ENCODE measurements around the gene SMARCA5. TPM values are rescaled to one million over a fixed set of nuclear protein-coding genes. Genes with fewer than 3 reads are reported as not detected.

SMARCA5 gene
- total RNA-seq, 1 donor, result 44.9 TPM

DNA sequence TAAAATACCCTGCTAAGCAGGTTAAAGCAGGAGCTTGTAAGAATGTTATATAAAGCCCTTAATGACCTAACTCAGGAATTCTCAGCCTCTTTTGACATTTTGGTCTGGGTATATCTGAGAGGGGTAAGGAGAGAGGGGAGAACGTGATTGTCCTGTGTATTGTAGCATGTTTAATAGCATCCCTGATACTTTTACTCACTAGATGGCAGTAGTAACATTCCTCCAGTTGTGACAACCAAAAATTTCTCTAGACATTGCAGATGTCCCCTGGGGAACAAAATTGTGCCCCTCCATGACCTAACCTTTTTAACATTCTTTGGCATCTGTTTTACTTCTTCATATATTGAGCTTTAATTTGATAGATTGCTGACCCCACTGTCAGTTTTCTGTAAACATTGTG, 17.9 kb downstream of the SMARCA5 start:
- Histone ChIP-seq H3K27ac (ENCODE audit: low read depth, low read length) (no peak overlapping the region), H3K4me2 (ENCODE audit: insufficient read depth, low read length) (no peak overlapping the region), H3K4me3 (ENCODE audit: insufficient read depth, low read length) (no peak overlapping the region), H3K4me1 (ENCODE audit: insufficient read depth, low read length) (no peaks in the 10 kb centered on the region), H4K20me1 (ENCODE audit: insufficient read depth, low read length) (peaks cover 3% of the 10 kb centered on the region), H2AFZ (ENCODE audit: low read length) (no peak overlapping the region), H3K9me3 (ENCODE audit: low read depth, low read length) (no peaks in the 10 kb centered on the region), H3K79me2 (ENCODE audit: insufficient read depth, low read length) (peaks cover 7% of the 10 kb centered on the region), H3K27me3 (ENCODE audit: insufficient read depth, low read length) (no peaks in the 10 kb centered on the region), H3K36me3 (ENCODE audit: insufficient read depth, low read length) (peaks cover 84% of the 10 kb centered on the region)
- TF ChIP-seq, protein P1, sequence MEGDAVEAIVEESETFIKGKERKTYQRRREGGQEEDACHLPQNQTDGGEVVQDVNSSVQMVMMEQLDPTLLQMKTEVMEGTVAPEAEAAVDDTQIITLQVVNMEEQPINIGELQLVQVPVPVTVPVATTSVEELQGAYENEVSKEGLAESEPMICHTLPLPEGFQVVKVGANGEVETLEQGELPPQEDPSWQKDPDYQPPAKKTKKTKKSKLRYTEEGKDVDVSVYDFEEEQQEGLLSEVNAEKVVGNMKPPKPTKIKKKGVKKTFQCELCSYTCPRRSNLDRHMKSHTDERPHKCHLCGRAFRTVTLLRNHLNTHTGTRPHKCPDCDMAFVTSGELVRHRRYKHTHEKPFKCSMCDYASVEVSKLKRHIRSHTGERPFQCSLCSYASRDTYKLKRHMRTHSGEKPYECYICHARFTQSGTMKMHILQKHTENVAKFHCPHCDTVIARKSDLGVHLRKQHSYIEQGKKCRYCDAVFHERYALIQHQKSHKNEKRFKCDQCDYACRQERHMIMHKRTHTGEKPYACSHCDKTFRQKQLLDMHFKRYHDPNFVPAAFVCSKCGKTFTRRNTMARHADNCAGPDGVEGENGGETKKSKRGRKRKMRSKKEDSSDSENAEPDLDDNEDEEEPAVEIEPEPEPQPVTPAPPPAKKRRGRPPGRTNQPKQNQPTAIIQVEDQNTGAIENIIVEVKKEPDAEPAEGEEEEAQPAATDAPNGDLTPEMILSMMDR (IDR thresholded peaks at IDR 0.05; ENCODE audit: extremely low read depth, low read depth, low read length), result peak; percentile 40
- no peak for DNase-seq (ENCODE audit: insufficient read length, low spot score, missing footprints)

DNA sequence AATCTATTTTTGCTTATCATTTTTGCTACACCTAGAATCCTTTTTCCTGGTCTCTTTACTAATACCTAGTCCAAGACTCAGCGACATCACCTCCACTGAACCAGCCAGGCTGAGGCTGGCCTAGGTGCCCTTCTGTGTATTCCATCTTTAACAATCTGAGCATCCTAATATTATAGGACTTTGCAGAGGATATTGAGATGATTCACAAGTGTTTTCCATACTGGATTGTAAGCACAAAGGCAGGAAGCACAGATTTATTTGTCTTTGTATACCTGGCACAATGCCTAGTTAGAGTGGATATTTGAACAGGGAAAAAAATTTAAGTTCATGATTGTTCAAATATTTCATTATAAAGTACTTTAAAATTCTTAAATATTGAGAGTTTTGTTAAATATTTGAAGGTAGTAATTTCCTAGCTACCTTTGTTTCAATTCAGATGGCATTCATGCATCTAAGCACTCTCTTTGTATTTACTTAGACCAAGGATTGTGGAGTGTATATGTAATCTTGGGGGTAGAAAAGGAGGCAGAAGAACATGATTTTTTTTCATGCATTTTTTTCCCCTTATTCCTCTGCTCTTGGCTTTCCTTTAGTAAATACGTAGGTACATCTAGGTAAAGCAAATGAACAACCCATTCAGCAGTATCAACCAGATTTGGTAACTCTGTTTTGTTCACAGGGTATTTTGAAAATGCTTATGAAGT, 18.4 kb downstream of the SMARCA5 start:
- no peak overlapping the region for H3K4me3 ChIP-seq (ENCODE audit: insufficient read depth, low read length)
- no peak overlapping the region for H2AFZ ChIP-seq (ENCODE audit: low read length)
- no peak for DNase-seq (ENCODE audit: insufficient read length, low spot score, missing footprints)
- peaks cover 3% of the 10 kb centered on the region for H4K20me1 ChIP-seq (ENCODE audit: insufficient read depth, low read length)
- TF ChIP-seq, protein P1 (IDR thresholded peaks at IDR 0.05; ENCODE audit: extremely low read depth, low read depth, low read length), result no peak
- peaks cover 7% of the 10 kb centered on the region for H3K79me2 ChIP-seq (ENCODE audit: insufficient read depth, low read length)
- H3K4me1 ChIP-seq (ENCODE audit: insufficient read depth, low read length), result no peaks in the 10 kb centered on the region
- H3K27me3 ChIP-seq (ENCODE audit: insufficient read depth, low read length), result no peaks in the 10 kb centered on the region
- H3K36me3 ChIP-seq (ENCODE audit: insufficient read depth, low read length), result peaks cover 87% of the 10 kb centered on the region
- H3K4me2 ChIP-seq (ENCODE audit: insufficient read depth, low read length), result no peak overlapping the region
- H3K9me3 ChIP-seq (ENCODE audit: low read depth, low read length), result no peaks in the 10 kb centered on the region
- no peak overlapping the region for H3K27ac ChIP-seq (ENCODE audit: low read depth, low read length)

DNA sequence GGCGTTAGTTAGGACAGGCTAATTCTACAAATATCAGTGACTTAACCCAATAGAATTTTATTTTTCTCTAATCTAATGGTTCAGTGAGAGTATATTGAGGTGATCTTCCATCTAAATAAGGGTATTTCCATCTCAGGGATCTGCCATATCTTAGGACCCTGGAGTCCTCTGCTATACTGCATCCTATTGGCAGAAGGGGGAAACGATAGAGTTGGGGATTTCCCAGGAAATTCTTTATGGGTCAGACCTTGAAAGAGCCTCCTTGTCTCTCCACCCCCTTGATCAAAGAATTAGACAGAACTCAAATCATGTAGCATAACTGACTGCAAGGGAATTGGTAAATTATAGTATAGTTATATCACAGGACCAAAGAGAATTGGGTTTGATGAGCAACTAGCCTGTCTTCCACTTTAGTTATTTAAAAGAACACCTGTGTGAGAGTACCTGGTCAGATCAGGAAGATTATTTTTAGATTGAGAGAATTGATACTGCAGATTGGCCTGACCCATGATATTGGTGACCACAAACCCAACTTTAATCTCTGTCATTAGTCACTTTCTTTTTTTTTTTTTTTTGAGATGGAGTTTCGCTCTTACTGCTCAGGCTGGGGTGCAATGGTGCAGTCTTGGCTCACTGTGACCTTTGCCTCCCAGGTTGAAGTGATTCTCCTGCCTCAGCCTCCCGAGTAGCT, 25.6 kb downstream of the SMARCA5 start:
- Histone ChIP-seq H4K20me1 (ENCODE audit: insufficient read depth, low read length) (no peaks in the 10 kb centered on the region), H3K79me2 (ENCODE audit: insufficient read depth, low read length) (no peaks in the 10 kb centered on the region), H3K36me3 (ENCODE audit: insufficient read depth, low read length) (peaks cover 88% of the 10 kb centered on the region), H3K4me2 (ENCODE audit: insufficient read depth, low read length) (no peak overlapping the region), H3K27ac (ENCODE audit: low read depth, low read length) (no peak overlapping the region), H3K9me3 (ENCODE audit: low read depth, low read length) (no peaks in the 10 kb centered on the region), H3K4me1 (ENCODE audit: insufficient read depth, low read length) (no peaks in the 10 kb centered on the region), H3K4me3 (ENCODE audit: insufficient read depth, low read length) (no peak overlapping the region), H3K27me3 (ENCODE audit: insufficient read depth, low read length) (no peaks in the 10 kb centered on the region), H2AFZ (ENCODE audit: low read length) (no peak overlapping the region)
- DNase-seq (ENCODE audit: insufficient read length, low spot score, missing footprints), result no peak
- TF ChIP-seq, protein P1 (IDR thresholded peaks at IDR 0.05; ENCODE audit: extremely low read depth, low read depth, low read length), result no peak

DNA sequence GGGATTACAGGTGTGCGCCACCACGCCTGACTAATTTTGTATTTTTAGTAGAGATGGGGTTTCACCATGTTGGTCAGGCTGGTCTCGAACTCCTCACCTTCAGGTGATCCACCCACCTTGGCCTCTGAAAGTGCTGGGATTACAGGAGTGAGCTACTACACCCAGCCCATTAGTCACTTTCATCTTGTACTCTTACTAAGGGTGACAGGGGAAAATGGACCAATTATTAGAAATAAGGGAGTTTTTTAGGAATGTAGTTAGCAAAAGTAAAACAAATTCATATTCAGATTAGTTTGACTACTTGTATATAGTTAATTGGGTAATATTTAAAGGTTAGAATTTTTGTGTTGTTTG, 26.1 kb downstream of the SMARCA5 start:
- no peak overlapping the region for H3K4me2 ChIP-seq (ENCODE audit: insufficient read depth, low read length)
- H3K4me1 ChIP-seq (ENCODE audit: insufficient read depth, low read length), result no peaks in the 10 kb centered on the region
- H3K27me3 ChIP-seq (ENCODE audit: insufficient read depth, low read length), result no peaks in the 10 kb centered on the region
- H3K27ac ChIP-seq (ENCODE audit: low read depth, low read length), result no peak overlapping the region
- no peaks in the 10 kb centered on the region for H3K79me2 ChIP-seq (ENCODE audit: insufficient read depth, low read length)
- peaks cover 88% of the 10 kb centered on the region for H3K36me3 ChIP-seq (ENCODE audit: insufficient read depth, low read length)
- TF ChIP-seq, protein P1 (IDR thresholded peaks at IDR 0.05; ENCODE audit: extremely low read depth, low read depth, low read length), result no peak
- H2AFZ ChIP-seq (ENCODE audit: low read length), result no peak overlapping the region
- no peak for DNase-seq (ENCODE audit: insufficient read length, low spot score, missing footprints)
- H3K4me3 ChIP-seq (ENCODE audit: insufficient read depth, low read length), result no peak overlapping the region
- no peaks in the 10 kb centered on the region for H4K20me1 ChIP-seq (ENCODE audit: insufficient read depth, low read length)
- H3K9me3 ChIP-seq (ENCODE audit: low read depth, low read length), result no peaks in the 10 kb centered on the region

Data from osteoblast (primary cell).